ENCODE data around the gene TMEM175. TPM values are rescaled to one million over a fixed set of nuclear protein-coding genes. Genes with fewer than 3 reads are reported as not detected.

The TMEM175 gene
- total and polyA plus RNA-seq, 9 of the 15 experiments (the other 6 are each of a cell fraction or from before 2014, with no cell fraction given): 0.13 to 30.9 (median 9.4) TPM

- H3K4me1 ChIP-seq (replicated peaks in 1 of 2; ENCODE audit: control insufficient read depth in 2 of 2, insufficient read depth in 2 of 2, low read length in 2 of 2): peaks cover 0 to 25% of the 10 kb centered on the region in 2 experiments; a peak in 1 of 5 replicates
- TF ChIP-seq ZNF24 (IDR thresholded peaks at IDR 0.05) (no peak), FIP1L1 (IDR thresholded peaks at IDR 0.05; ENCODE audit: low read depth, low read length, poor library complexity, severe bottlenecking) (no peak), THRA (IDR thresholded peaks at IDR 0.05) (no peak)
- TF ChIP-seq, protein P1, sequence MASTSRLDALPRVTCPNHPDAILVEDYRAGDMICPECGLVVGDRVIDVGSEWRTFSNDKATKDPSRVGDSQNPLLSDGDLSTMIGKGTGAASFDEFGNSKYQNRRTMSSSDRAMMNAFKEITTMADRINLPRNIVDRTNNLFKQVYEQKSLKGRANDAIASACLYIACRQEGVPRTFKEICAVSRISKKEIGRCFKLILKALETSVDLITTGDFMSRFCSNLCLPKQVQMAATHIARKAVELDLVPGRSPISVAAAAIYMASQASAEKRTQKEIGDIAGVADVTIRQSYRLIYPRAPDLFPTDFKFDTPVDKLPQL (IDR thresholded peaks at IDR 0.05; ENCODE audit: extremely low read depth, insufficient read length): no peak
- intact Hi-C loops (cut with micrococcal nuclease) (no loop called here), in situ Hi-C loops (cut with MboI) (no loop called here)
- H3K36me3 ChIP-seq (ENCODE audit: control insufficient read depth, insufficient read depth, low read length): peaks cover 66% of the 10 kb centered on the region; the same call in 2 of the 3 replicates
- peaks cover 5% of the 10 kb centered on the region; the same call in 1 of the 2 replicates for H3K9me3 ChIP-seq (replicated peaks; ENCODE audit: control insufficient read depth, insufficient read depth, low read depth, low read length)
- no TSS peak for BruUV-seq (replicated peaks)
- no peak overlapping the region for H2AFZ ChIP-seq (ENCODE audit: low read depth, low read length)
- H3K9ac ChIP-seq (ENCODE audit: insufficient read depth in 1 of 2, low read depth in 2 of 2, low read length in 2 of 2): no peak overlapping the region
- DNase-seq (ENCODE audit: extremely low read depth in 1 of 4, low spot score in 3 of 4) (no peak), FAIRE-seq (no peak), ATAC-seq (no peak)
- peaks cover 3% of the 10 kb centered on the region; the same call in 2 of the 3 replicates for H3K79me2 ChIP-seq (ENCODE audit: control insufficient read depth, insufficient read depth, low read length)
- WGBS (ENCODE audit: insufficient coverage, low coverage, missing lambda C conversion rate): 92% methylated on average over 2 of the region's 7 CpGs
- H3K9me1 ChIP-seq (ENCODE audit: control insufficient read depth, insufficient read depth, low read length): no peaks in the 10 kb centered on the region
- no peak overlapping the region for H3K4me3 ChIP-seq
- no peak overlapping the region for H3K27ac ChIP-seq (ENCODE audit: extremely low read depth, low read depth, low read length)
- ChIA-PET POLR2A (interaction anchor here (0.6 kb wide), 2 partner anchors 58 to 80 kb away, joined by 3 to 5 read pairs; no protein-coding TSS in a partner anchor), CTCF (ENCODE audit: low intra/inter-chr PET ratio) (no interaction called here)
- no peaks in the 10 kb centered on the region for H4K20me1 ChIP-seq (replicated peaks; ENCODE audit: control insufficient read depth, insufficient read depth, low read length)
- no peak overlapping the region for H3K4me2 ChIP-seq (ENCODE audit: insufficient read depth, low read length)
- no peaks in the 10 kb centered on the region for H3K27me3 ChIP-seq (ENCODE audit: control insufficient read depth in 2 of 2, insufficient read depth in 2 of 2, low read length in 2 of 2)
Measured at GRCh38 chr4:907103-907400, 25.2 kb upstream of the TMEM175 start.

Measured in K562 (cell line).